Activated CD4-positive, alpha-beta T cell treated with anti-CD3 and anti-CD28 coated beads, Interleukin-2, amount 10 ng/mL, durations not matched to agents 24 days and 14 days (primary cell): ENCODE data around the gene CSNK1G2. TPM values are rescaled to one million over a fixed set of nuclear protein-coding genes. Genes with fewer than 3 reads are reported as not detected.

Source experiments
- DNase-seq: peaks from one replicate; pipeline ENCODE4 v3.0.0; 2022
- H3K27ac Mint-ChIP-seq: one replicate; pipeline ENCODE4 v1.8.0; 2022; ENCODE audit warnings: mild to moderate bottlenecking, mixed read lengths
- H3K27me3 Mint-ChIP-seq: one replicate; pipeline ENCODE4 v1.8.0; 2022; ENCODE audit warnings: mixed read lengths
- H3K36me3 Mint-ChIP-seq: one replicate; pipeline ENCODE4 v1.8.0; 2022; ENCODE audit warnings: low read depth, mild to moderate bottlenecking, mixed read lengths
- H3K4me1 Mint-ChIP-seq: one replicate; pipeline ENCODE4 v1.8.0; 2021; ENCODE audit warnings: mixed read lengths
- H3K4me3 Mint-ChIP-seq: one replicate; pipeline ENCODE4 v1.8.0; 2022; ENCODE audit warnings: mild to moderate bottlenecking, moderate library complexity, mixed read lengths
- H3K9me3 Mint-ChIP-seq: one replicate; pipeline ENCODE4 v1.8.0; 2021; ENCODE audit warnings: mixed read lengths
- intact Hi-C: fragments of 100-400 bp; cut with micrococcal nuclease; formaldehyde crosslinking; loops from one replicate; pipeline ENCODE4 v1.15.1; 2023
- total RNA-seq: library from RNA; stranded (reverse); gene quantifications from 2 replicates; pipeline ENCODE4 v1.2.3, GENCODE V29; 2022

CSNK1G2 gene
- total RNA-seq, 1 donor from 2014 or later = 92.8 TPM

- H3K9me3 Mint-ChIP-seq = no peaks in the 10 kb centered on the region
- H3K27me3 Mint-ChIP-seq = no peaks in the 10 kb centered on the region
- peaks cover 6% of the 10 kb centered on the region for H3K36me3 Mint-ChIP-seq
- H3K4me1 Mint-ChIP-seq = peaks cover 4% of the 10 kb centered on the region
- no peak overlapping the region for H3K27ac Mint-ChIP-seq
- no peak overlapping the region for H3K4me3 Mint-ChIP-seq
- intact Hi-C loops = loop anchor here (10.0 kb wide), 1 partner anchor 86 kb away; no protein-coding TSS in a partner anchor
- DNase-seq = no peak
These were observed 70.2 kb downstream of the CSNK1G2 start for GRCh38 chr19:2011169-2011568.

DNA sequence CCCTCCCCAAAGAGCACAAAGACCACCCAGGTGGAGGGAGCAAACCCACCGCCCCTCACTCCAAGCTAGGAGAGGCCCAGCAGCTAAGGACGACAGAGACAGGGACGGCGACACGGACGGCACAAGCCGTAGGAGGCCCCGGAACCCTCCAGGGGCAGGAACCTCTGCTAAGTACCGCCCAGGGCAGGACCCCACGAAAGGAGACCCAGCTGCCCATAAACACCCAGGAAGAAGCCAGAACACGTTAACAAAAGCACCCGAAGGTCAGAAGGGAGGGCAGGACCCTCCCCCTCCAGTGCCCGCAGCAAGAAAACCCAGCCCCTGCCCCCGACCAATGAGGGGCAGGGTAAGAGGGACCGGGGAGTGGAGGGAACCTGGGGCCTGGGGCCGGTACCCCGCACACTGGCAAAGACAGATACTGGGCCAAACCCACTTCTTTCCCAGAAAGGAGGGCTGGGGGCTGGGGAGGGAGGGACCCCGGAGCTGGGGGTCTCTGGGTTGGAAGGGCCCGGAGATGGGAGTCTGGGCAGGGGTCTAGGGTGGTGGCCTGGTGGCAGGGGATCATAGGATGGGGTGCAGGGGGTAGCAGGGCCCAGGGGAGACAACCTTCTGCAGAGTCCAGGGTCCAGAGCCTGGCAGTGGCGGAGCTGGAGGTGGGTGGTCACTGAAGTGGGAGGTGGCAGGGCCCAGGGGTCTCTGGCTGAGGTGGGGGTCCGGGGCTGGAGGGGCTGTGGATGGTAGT, 72.1 kb downstream of the CSNK1G2 start:
- Mint-ChIP-seq H3K27me3 (no peaks in the 10 kb centered on the region), H3K4me3 (no peak overlapping the region), H3K27ac (peak overlapping the region; percentile 48), H3K4me1 (peaks cover 4% of the 10 kb centered on the region), H3K36me3 (peaks cover 6% of the 10 kb centered on the region), H3K9me3 (no peaks in the 10 kb centered on the region)
- intact Hi-C loops = loop anchor here (10.0 kb wide), 1 partner anchor 88 kb away; no protein-coding TSS in a partner anchor
- DNase-seq = no peak

DNA sequence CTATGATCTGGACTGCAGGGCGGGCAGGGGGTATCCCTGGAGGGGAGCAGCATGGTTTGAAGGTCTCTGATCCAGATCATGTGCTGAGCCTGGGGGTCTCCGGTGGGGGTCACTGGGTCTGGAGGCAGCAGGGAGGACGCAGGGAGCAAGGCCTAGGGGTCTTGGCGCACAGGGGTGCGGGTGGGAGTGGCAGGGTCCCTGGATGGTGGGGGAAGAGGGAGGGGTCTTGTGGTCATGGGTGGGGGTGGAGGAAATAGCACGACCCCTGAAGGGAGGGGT, 72.7 kb downstream of the CSNK1G2 start:
- no peak for DNase-seq
- Mint-ChIP-seq H3K4me3 (peak overlapping the region; percentile 72), H3K4me1 (peaks cover 4% of the 10 kb centered on the region), H3K9me3 (no peaks in the 10 kb centered on the region), H3K36me3 (peaks cover 6% of the 10 kb centered on the region), H3K27me3 (no peaks in the 10 kb centered on the region), H3K27ac (peak overlapping the region; percentile 48)
- intact Hi-C loops = loop anchor here (10.0 kb wide), 1 partner anchor 89 kb away; no protein-coding TSS in a partner anchor

GRCh38 chr19:2014131-2014571, 73.2 kb downstream of the CSNK1G2 start:
- peaks cover 4% of the 10 kb centered on the region for H3K4me1 Mint-ChIP-seq
- H3K27ac Mint-ChIP-seq = no peak overlapping the region
- H3K4me3 Mint-ChIP-seq = peak overlapping the region; percentile 72
- intact Hi-C loops = loop anchor here (10.0 kb wide), 1 partner anchor 89 kb away; no protein-coding TSS in a partner anchor
- DNase-seq = no peak
- no peaks in the 10 kb centered on the region for H3K27me3 Mint-ChIP-seq
- peaks cover 6% of the 10 kb centered on the region for H3K36me3 Mint-ChIP-seq
- H3K9me3 Mint-ChIP-seq = no peaks in the 10 kb centered on the region

DNA sequence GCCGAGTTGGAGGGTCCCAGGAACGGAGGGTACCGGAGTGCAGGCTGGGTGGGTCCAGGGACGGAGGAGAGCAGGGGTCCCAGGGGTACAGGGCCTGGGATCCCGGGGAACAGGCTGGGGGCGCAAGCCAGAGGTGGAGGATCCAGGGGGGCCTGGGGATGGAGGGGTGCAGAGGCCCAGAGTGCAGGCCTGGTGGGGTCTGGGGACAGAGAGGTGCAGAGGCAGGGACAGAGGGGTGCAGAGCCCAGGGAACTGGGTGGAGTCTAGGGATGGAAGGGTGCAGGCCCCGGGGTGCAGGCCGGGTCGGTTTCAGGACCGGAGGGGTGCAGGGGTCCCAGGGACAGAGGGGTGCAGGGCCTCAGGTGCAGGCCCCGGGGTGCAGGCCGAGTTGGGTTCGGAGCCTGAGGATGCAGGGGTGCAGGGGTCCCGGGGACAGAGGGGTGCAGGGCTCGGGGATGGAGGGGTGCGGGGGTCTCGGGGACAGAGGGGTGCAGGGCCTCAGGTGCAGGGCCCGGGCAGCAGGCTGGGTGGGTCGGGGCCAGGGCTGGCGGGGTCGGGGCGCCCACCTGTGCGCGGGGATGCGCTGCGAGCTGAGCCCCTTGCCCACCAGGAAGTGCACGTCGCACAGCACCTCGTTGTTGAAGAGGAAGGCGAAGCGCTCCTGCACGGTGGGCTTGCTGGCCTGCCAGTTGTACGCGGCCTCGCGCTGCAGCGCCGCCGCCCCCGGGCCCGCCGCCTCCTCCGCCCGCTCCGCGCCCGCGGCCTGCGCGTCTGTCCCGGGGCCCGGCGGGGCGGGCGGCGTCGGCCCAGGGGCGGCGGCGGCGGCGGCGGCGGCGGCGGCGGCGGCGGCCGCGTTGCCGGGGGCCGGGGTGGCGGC, 74.0 kb downstream of the CSNK1G2 start:
- H3K4me3 Mint-ChIP-seq = peak overlapping the region; percentile 72
- H3K9me3 Mint-ChIP-seq = no peaks in the 10 kb centered on the region
- no peaks in the 10 kb centered on the region for H3K27me3 Mint-ChIP-seq
- H3K36me3 Mint-ChIP-seq = peaks cover 6% of the 10 kb centered on the region
- intact Hi-C loops = loop anchor here (5.0 to 10.0 kb wide), 2 partner anchors 90 to 137 kb away; partner anchors contain the start of gene AP3D1
- DNase-seq = peak; percentile 79
- peaks cover 8% of the 10 kb centered on the region for H3K4me1 Mint-ChIP-seq
- H3K27ac Mint-ChIP-seq = peak overlapping the region; percentile 73

DNA sequence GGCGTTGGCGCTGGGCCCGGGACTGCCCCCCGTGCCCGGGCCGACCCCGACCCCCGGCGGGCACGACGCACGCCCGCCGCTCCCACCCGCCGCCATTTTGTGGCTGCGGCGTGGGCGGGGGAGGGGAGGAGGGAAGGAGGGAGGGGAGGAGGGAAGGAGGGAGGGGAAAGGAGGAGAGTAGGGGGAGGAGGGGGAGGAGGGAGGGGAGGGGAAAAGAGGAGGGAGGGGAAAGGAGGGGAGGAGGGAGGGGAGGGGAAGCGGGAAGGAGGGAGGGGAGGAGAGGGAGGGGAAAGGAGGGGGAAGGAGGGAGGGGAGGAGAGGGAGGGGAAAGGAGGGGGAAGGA, 74.6 kb downstream of the CSNK1G2 start, which contains the start of gene BTBD2:
Gene BTBD2 (minus strand): TSS at position 107 of the 343 bp plus-strand sequence. CDS start 11 bp downstream, at position 96.
- intact Hi-C loops = loop anchor here (5.0 to 10.0 kb wide), 2 partner anchors 91 to 137 kb away; partner anchors contain the start of gene AP3D1
- H3K27ac Mint-ChIP-seq = peak within 1 kb of the TSS; percentile 73
- H3K9me3 Mint-ChIP-seq = no peaks in the 10 kb centered on the region
- no peaks in the 10 kb centered on the region for H3K27me3 Mint-ChIP-seq
- peak; percentile 86 for DNase-seq
- H3K4me3 Mint-ChIP-seq = peak within 1 kb of the TSS; percentile 82
- H3K4me1 Mint-ChIP-seq = peaks cover 8% of the 10 kb centered on the region
- H3K36me3 Mint-ChIP-seq = peaks cover 6% of the 10 kb centered on the region

GRCh38 chr19:2016041-2016807, 75.3 kb downstream of the CSNK1G2 start:
- peaks cover 6% of the 10 kb centered on the region for H3K36me3 Mint-ChIP-seq
- H3K4me3 Mint-ChIP-seq = peak overlapping the region; percentile 82
- H3K4me1 Mint-ChIP-seq = peaks cover 8% of the 10 kb centered on the region
- H3K9me3 Mint-ChIP-seq = no peaks in the 10 kb centered on the region
- H3K27me3 Mint-ChIP-seq = no peaks in the 10 kb centered on the region
- intact Hi-C loops = loop anchor here (2.0 to 10.0 kb wide), 3 partner anchors 71 to 136 kb away; partner anchors contain the start of gene AP3D1
- peak; percentile 88 for DNase-seq
- peak overlapping the region; percentile 35 for H3K27ac Mint-ChIP-seq

- H3K27me3 Mint-ChIP-seq = peaks cover 3% of the 10 kb centered on the region
- H3K9me3 Mint-ChIP-seq = no peaks in the 10 kb centered on the region
- no peak overlapping the region for H3K4me3 Mint-ChIP-seq
- intact Hi-C loops = loop anchor here (2.0 to 10.0 kb wide), 5 partner anchors 24 to 134 kb away; partner anchors contain the start of gene AP3D1
- H3K4me1 Mint-ChIP-seq = peaks cover 6% of the 10 kb centered on the region
- DNase-seq = no peak
- H3K27ac Mint-ChIP-seq = no peak overlapping the region
- H3K36me3 Mint-ChIP-seq = peaks cover 2% of the 10 kb centered on the region
These were observed 77.8 kb downstream of the CSNK1G2 start for GRCh38 chr19:2018752-2019151.

GRCh38 chr19:2021453-2022140, 80.6 kb downstream of the CSNK1G2 start:
- intact Hi-C loops = no loop called here
- no peaks in the 10 kb centered on the region for H3K9me3 Mint-ChIP-seq

GRCh38 chr19:2022289-2022688, 81.3 kb downstream of the CSNK1G2 start:
- H3K36me3 Mint-ChIP-seq = peaks cover 2% of the 10 kb centered on the region
- DNase-seq = no peak

More at GRCh38 chr19:2021453-2022140, 80.6 kb downstream of the CSNK1G2 start:
- Mint-ChIP-seq H3K36me3 (peaks cover 2% of the 10 kb centered on the region), H3K27ac (no peak overlapping the region), H3K4me3 (no peak overlapping the region), H3K27me3 (peaks cover 3% of the 10 kb centered on the region), H3K4me1 (peaks cover 3% of the 10 kb centered on the region)
- DNase-seq = no peak

GRCh38 chr19:2026770-2027169, 85.8 kb downstream of the CSNK1G2 start:
- intact Hi-C loops = no loop called here
- Mint-ChIP-seq H3K4me3 (no peak overlapping the region), H3K9me3 (no peaks in the 10 kb centered on the region), H3K4me1 (peaks cover 1% of the 10 kb centered on the region), H3K27me3 (peaks cover 3% of the 10 kb centered on the region), H3K27ac (no peak overlapping the region), H3K36me3 (peaks cover 2% of the 10 kb centered on the region)
- DNase-seq = no peak

More at GRCh38 chr19:2022289-2022688, 81.3 kb downstream of the CSNK1G2 start:
- no peaks in the 10 kb centered on the region for H3K9me3 Mint-ChIP-seq
- H3K4me1 Mint-ChIP-seq = peaks cover 3% of the 10 kb centered on the region
- H3K27me3 Mint-ChIP-seq = peaks cover 3% of the 10 kb centered on the region
- H3K27ac Mint-ChIP-seq = no peak overlapping the region
- intact Hi-C loops = no loop called here
- no peak overlapping the region for H3K4me3 Mint-ChIP-seq

GRCh38 chr19:2027361-2027760, 86.4 kb downstream of the CSNK1G2 start:
- Mint-ChIP-seq H3K27me3 (peaks cover 2% of the 10 kb centered on the region), H3K9me3 (no peaks in the 10 kb centered on the region), H3K36me3 (peaks cover 2% of the 10 kb centered on the region), H3K4me3 (no peak overlapping the region), H3K27ac (no peak overlapping the region), H3K4me1 (peaks cover 7% of the 10 kb centered on the region)
- no peak for DNase-seq
- intact Hi-C loops = no loop called here
